ENCODE results near the gene PCP4L1. TPM values are rescaled to one million over a fixed set of nuclear protein-coding genes. Genes with fewer than 3 reads are reported as not detected.

Gene PCP4L1
- total and polyA plus RNA-seq, 2 donors from 2014 or later = 1.2 to 1.3 TPM

- Histone ChIP-seq H3K27ac (ENCODE audit: low read depth in 2 of 2, low read length in 2 of 2) (no peak overlapping the region), H3K4me1 (ENCODE audit: control insufficient read depth in 2 of 3, insufficient read depth in 2 of 3, low read depth in 1 of 3, low read length in 3 of 3) (peaks cover 0 to 6% (median 0%) of the 10 kb centered on the region in 3 donors), H3K4me3 (ENCODE audit: low read length in 3 of 3) (no peak overlapping the region), H3K27me3 (ENCODE audit: control insufficient read depth, insufficient read depth, low read length) (peaks cover 4% of the 10 kb centered on the region), H3K9me3 (ENCODE audit: control insufficient read depth in 2 of 3, insufficient read depth in 1 of 3, low read length in 3 of 3) (peaks cover 0 to 3% (median 0%) of the 10 kb centered on the region in 3 donors), H3K36me3 (ENCODE audit: control insufficient read depth in 2 of 3, insufficient read depth in 3 of 3, low read length in 3 of 3) (no peaks in the 10 kb centered on the region), H3K9ac (ENCODE audit: low read length in 3 of 3) (no peak overlapping the region)
- intact Hi-C loops (cut with DNase I) = no loop called here
- TF ChIP-seq, protein P1, sequence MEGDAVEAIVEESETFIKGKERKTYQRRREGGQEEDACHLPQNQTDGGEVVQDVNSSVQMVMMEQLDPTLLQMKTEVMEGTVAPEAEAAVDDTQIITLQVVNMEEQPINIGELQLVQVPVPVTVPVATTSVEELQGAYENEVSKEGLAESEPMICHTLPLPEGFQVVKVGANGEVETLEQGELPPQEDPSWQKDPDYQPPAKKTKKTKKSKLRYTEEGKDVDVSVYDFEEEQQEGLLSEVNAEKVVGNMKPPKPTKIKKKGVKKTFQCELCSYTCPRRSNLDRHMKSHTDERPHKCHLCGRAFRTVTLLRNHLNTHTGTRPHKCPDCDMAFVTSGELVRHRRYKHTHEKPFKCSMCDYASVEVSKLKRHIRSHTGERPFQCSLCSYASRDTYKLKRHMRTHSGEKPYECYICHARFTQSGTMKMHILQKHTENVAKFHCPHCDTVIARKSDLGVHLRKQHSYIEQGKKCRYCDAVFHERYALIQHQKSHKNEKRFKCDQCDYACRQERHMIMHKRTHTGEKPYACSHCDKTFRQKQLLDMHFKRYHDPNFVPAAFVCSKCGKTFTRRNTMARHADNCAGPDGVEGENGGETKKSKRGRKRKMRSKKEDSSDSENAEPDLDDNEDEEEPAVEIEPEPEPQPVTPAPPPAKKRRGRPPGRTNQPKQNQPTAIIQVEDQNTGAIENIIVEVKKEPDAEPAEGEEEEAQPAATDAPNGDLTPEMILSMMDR (IDR thresholded peaks at IDR 0.05; ENCODE audit: borderline replicate concordance, extremely low read depth, insufficient read depth) = no peak
- no peak for FAIRE-seq
- DNase-seq = peak in 3 of 5 donors; percentile 18 to 34 (median 29)
Measured at GRCh38 chr1:161261261-161262235, 3.0 kb downstream of the PCP4L1 start.

DNA sequence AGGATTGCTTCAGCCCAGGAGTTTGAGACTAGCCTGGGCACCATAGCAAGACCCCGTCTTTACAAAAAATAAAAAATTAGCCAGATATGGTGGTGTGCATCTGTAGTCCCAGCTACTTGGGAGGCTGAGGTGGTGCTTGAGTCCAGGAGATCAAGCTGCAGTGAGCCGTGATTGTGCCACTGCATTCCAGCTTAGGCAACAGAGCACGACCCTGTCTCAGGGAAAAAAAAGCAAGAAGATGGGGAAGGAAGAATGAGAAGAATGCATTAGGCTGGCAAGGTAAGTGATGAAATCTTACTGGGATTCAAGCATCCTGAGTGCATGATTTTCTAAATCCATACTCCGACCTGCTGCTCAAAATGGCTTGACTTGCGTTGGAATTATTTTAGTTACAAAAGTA, 6.8 kb downstream of the PCP4L1 start:
- no peaks in the 10 kb centered on the region for H3K9me3 ChIP-seq (ENCODE audit: control insufficient read depth in 2 of 3, insufficient read depth in 1 of 3, low read length in 3 of 3)
- no peaks in the 10 kb centered on the region for H3K4me1 ChIP-seq (ENCODE audit: control insufficient read depth in 2 of 3, insufficient read depth in 2 of 3, low read depth in 1 of 3, low read length in 3 of 3)
- intact Hi-C loops (cut with DNase I) = no loop called here
- H3K27me3 ChIP-seq (ENCODE audit: control insufficient read depth, insufficient read depth, low read length) = no peaks in the 10 kb centered on the region
- TF ChIP-seq, protein P1 (IDR thresholded peaks at IDR 0.05; ENCODE audit: borderline replicate concordance, extremely low read depth, insufficient read depth) = no peak
- no peaks in the 10 kb centered on the region for H3K36me3 ChIP-seq (ENCODE audit: control insufficient read depth in 2 of 3, insufficient read depth in 3 of 3, low read length in 3 of 3)
- FAIRE-seq = no peak
- DNase-seq = no peak
- no peak overlapping the region for H3K9ac ChIP-seq (ENCODE audit: low read length in 3 of 3)
- H3K4me3 ChIP-seq (ENCODE audit: low read length in 3 of 3) = no peak overlapping the region
- H3K27ac ChIP-seq (ENCODE audit: low read depth in 2 of 2, low read length in 2 of 2) = no peak overlapping the region

DNA sequence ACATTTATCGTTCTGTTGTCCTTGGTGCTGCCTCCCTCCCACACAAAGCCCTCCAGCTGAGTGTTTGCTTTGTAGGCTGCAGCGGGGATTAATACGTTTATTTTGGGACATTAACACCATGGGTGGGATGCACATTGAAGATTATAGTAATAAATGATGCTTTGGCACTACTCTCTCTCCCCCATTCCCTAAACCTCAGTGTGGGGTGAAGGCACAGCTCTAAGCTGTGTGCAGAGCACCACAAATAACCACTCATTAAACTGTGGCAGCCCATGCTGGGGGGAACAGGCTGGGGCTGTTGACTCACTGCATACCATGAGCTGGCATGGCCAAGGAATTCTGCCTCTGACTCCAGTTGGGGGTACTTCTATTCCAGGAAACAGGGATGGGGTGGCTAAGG, 7.7 kb downstream of the PCP4L1 start:
- intact Hi-C loops (cut with DNase I) = no loop called here
- no peak for FAIRE-seq
- no peaks in the 10 kb centered on the region for H3K36me3 ChIP-seq (ENCODE audit: control insufficient read depth in 2 of 3, insufficient read depth in 3 of 3, low read length in 3 of 3)
- TF ChIP-seq, protein P1 (IDR thresholded peaks at IDR 0.05; ENCODE audit: borderline replicate concordance, extremely low read depth, insufficient read depth) = no peak
- no peaks in the 10 kb centered on the region for H3K9me3 ChIP-seq (ENCODE audit: control insufficient read depth in 2 of 3, insufficient read depth in 1 of 3, low read length in 3 of 3)
- no peak overlapping the region for H3K27ac ChIP-seq (ENCODE audit: low read depth in 2 of 2, low read length in 2 of 2)
- H3K4me1 ChIP-seq (ENCODE audit: control insufficient read depth in 2 of 3, insufficient read depth in 2 of 3, low read depth in 1 of 3, low read length in 3 of 3) = no peaks in the 10 kb centered on the region
- H3K9ac ChIP-seq (ENCODE audit: low read length in 3 of 3) = no peak overlapping the region
- H3K4me3 ChIP-seq (ENCODE audit: low read length in 3 of 3) = no peak overlapping the region
- H3K27me3 ChIP-seq (ENCODE audit: control insufficient read depth, insufficient read depth, low read length) = no peaks in the 10 kb centered on the region
- DNase-seq = no peak
